Spleen (tissue), 7 donors: ENCODE results near the gene DIDO1.

Experiments
- CTCF ChIP-seq, 11 experiments: fragments of 200-600 bp in 7 of 11; fragments of 450-650 bp in 4 of 11; sonication (generic) in 4 of 11; IDR thresholded peaks in 8 of 11; conservative IDR thresholded peaks in 3 of 11; 1 replicate in 7 of 11; 2 replicates in 4 of 11; pipeline versions ENCODE4 v1.4.0 to v1.8.0; 2016 to 2021; ENCODE audit warnings: antibody characterized with exemption in 11 of 11, inconsistent platforms in 4 of 11, mild to moderate bottlenecking in 1 of 11
- POLR2A ChIP-seq, 3 donors: fragments of 450-650 bp; IDR thresholded peaks; one replicate each; pipeline ENCODE4 v1.5.1; 2017; ENCODE audit warnings: antibody characterized with exemption in 3 of 3, mild to moderate bottlenecking in 1 of 3
- POLR2AphosphoS5 ChIP-seq, 3 donors: sonication (generic); formaldehyde crosslinking; IDR thresholded peaks; one replicate each; pipeline ENCODE4 v1.5.1; 2017; ENCODE audit warnings: antibody characterized with exemption in 3 of 3
- donor health status: DM: no; HTN: no; CAD: no; lungs with moderate emphysema.
- donor health status: DM: no; HTN: no; CAD: no.
- donor health status: DM: no; HTN: no; CAD: no.

GRCh38 chr20:62876902-62877816 is 49.1 kb downstream of the DIDO1 start:
- TF ChIP-seq CTCF (IDR thresholded peaks at IDR 0.05 in 8 of 11, conservative IDR thresholded peaks at IDR 0.05 in 3 of 11) (no peak), POLR2A (IDR thresholded peaks at IDR 0.05) (no peak), POLR2AphosphoS5 (IDR thresholded peaks at IDR 0.05) (peak; percentile 49 to 82 (median 71))
